IMR-90 (cell line): ENCODE measurements around the gene STX8. TPM values are rescaled to one million over a fixed set of nuclear protein-coding genes. Genes with fewer than 3 reads are reported as not detected.

Source experiments
- ATAC-seq: fragments of 200-7000 bp; cut with Tn5 transposase; 2 replicates; pipeline ENCODE4 v1.9.1; 2020; ENCODE audit warnings: low read depth, mild to moderate bottlenecking, moderate library complexity
- BruUV-seq: library from RNA; stranded (reverse); fragments of 400-500 nt; replicated peaks from 2 replicates; lab custom pipeline; 2021; lab: Mats Ljungman, UMichigan
- CTCF ChIA-PET: fragments of 300-600 bp; formaldehyde crosslinking; extraction: SDS; loops from one replicate; lab custom pipeline; 2021; ENCODE audit warnings: antibody characterized with exemption; lab: Yijun Ruan, JAX
- POLR2A ChIA-PET: fragments of 300-600 bp; sonication (Branson Sonifier 250); formaldehyde crosslinking; loops from one replicate; lab custom pipeline; 2022; ENCODE audit warnings: antibody characterized with exemption; ENCODE audit not compliant: unreplicated experiment; lab: Charles Lee
- DNase-seq: peaks from one replicate; pipeline ENCODE4 v3.0.0; 2013
- H2AFZ ChIP-seq: replicated peaks from 2 replicates; pipeline ENCODE3; 2013; ENCODE audit warnings: low read length, mild to moderate bottlenecking; ENCODE audit not compliant: poor library complexity
- H2AK5ac ChIP-seq: 2 replicates; pipeline ENCODE4 v1.6.1; 2013; ENCODE audit warnings: low read depth, low read length, inconsistent platforms
- H2AK9ac ChIP-seq: replicated peaks from 2 replicates; pipeline ENCODE3; 2013; ENCODE audit warnings: mild to moderate bottlenecking, low read depth, low read length, moderate library complexity; ENCODE audit not compliant: poor library complexity
- H2BK120ac ChIP-seq: 2 replicates; pipeline ENCODE4 v1.6.1; 2013; ENCODE audit warnings: low read depth, low read length, inconsistent platforms
- H2BK15ac ChIP-seq: 3 replicates; pipeline ENCODE4 v1.6.1; 2013; ENCODE audit warnings: low read depth, low read length, inconsistent platforms
- H2BK20ac ChIP-seq: 2 replicates; pipeline ENCODE4 v1.6.1; 2013; ENCODE audit warnings: low read depth, mild to moderate bottlenecking, inconsistent platforms, low read length, moderate library complexity
- H2BK5ac ChIP-seq: 2 replicates; pipeline ENCODE4 v1.6.1; 2013; ENCODE audit warnings: mild to moderate bottlenecking, low read depth, low read length, inconsistent platforms; ENCODE audit not compliant: poor library complexity, severe bottlenecking
- H3K14ac ChIP-seq: replicated peaks from 2 replicates; pipeline ENCODE4 v1.6.1; 2013; ENCODE audit warnings: low read depth, low read length, inconsistent platforms
- H3K18ac ChIP-seq: 2 replicates; pipeline ENCODE4 v1.6.1; 2013; ENCODE audit warnings: low read depth, low read length, control low read depth
- H3K23ac ChIP-seq: 2 replicates; pipeline ENCODE4 v1.6.1; 2013; ENCODE audit warnings: low read depth, low read length, inconsistent platforms
- H3K27ac ChIP-seq: 2 replicates; pipeline ENCODE4 v1.5.1; 2013; ENCODE audit warnings: mild to moderate bottlenecking, control low read depth, low read length; ENCODE audit not compliant: insufficient read depth
- H3K27me3 ChIP-seq: 2 replicates; pipeline ENCODE4 v1.6.1; 2013; ENCODE audit warnings: low read length; ENCODE audit not compliant: control insufficient read depth, insufficient read depth
- H3K36me3 ChIP-seq: 2 replicates; pipeline ENCODE4 v1.6.1; 2013; ENCODE audit warnings: low read length, mixed read lengths; ENCODE audit not compliant: control insufficient read depth, insufficient read depth
- H3K4ac ChIP-seq: 2 replicates; pipeline ENCODE4 v1.6.1; 2013; ENCODE audit warnings: low read depth, low read length, inconsistent platforms
- H3K4me1 ChIP-seq: 2 replicates; pipeline ENCODE4 v1.6.1; 2013; ENCODE audit warnings: low read length, mixed read lengths; ENCODE audit not compliant: control insufficient read depth, insufficient read depth
- H3K4me2 ChIP-seq: 2 replicates; pipeline ENCODE4 v1.6.1; 2013; ENCODE audit warnings: low read depth, mild to moderate bottlenecking, control low read depth, low read length, moderate library complexity
- H3K4me3 ChIP-seq: 2 replicates; pipeline ENCODE4 v1.5.1; 2013; ENCODE audit warnings: low read depth, mild to moderate bottlenecking, control low read depth, low read length, moderate library complexity; ENCODE audit not compliant: insufficient read depth
- H3K56ac ChIP-seq: 2 replicates; pipeline ENCODE4 v1.6.1; 2013; ENCODE audit warnings: low read length, inconsistent platforms; ENCODE audit not compliant: insufficient read depth; ENCODE audit errors: extremely low read depth
- H3K79me1 ChIP-seq, 2 experiments: 2 replicates each; pipeline ENCODE4 v1.6.1; 2013; ENCODE audit warnings: low read length in 2 of 2, inconsistent platforms in 1 of 2, low read depth in 1 of 2
- H3K9ac ChIP-seq: 2 replicates; pipeline ENCODE4 v1.6.1; 2013; ENCODE audit warnings: low read depth, low read length, control low read depth
- H3K9me1 ChIP-seq: 2 replicates; pipeline ENCODE4 v1.6.1; 2013; ENCODE audit warnings: low read length, inconsistent platforms; ENCODE audit not compliant: insufficient read depth
- H3K9me3 ChIP-seq: 2 replicates; pipeline ENCODE4 v1.6.1; 2013; ENCODE audit warnings: low read length; ENCODE audit not compliant: control insufficient read depth, insufficient read depth
- H4K20me1 ChIP-seq: 2 replicates; pipeline ENCODE4 v1.6.1; 2013; ENCODE audit warnings: low read length, inconsistent platforms; ENCODE audit not compliant: insufficient read depth
- H4K5ac ChIP-seq: 2 replicates; pipeline ENCODE4 v1.6.1; 2013; ENCODE audit warnings: mild to moderate bottlenecking, low read depth, low read length, control low read depth
- H4K8ac ChIP-seq, 2 experiments: 2 replicates each; pipeline ENCODE4 v1.6.1; 2013; ENCODE audit warnings: low read depth in 2 of 2, low read length in 2 of 2, control low read depth in 1 of 2, inconsistent platforms in 1 of 2
- H4K91ac ChIP-seq: 2 replicates; pipeline ENCODE4 v1.6.1; 2013; ENCODE audit warnings: low read depth, low read length, inconsistent platforms; ENCODE audit not compliant: insufficient read depth
- BHLHE40 ChIP-seq: fragments of 150-350 bp; IDR thresholded peaks from 2 replicates; pipeline ENCODE4 v1.6.1; 2016; ENCODE audit warnings: mild to moderate bottlenecking, low read depth, low read length
- CHD1 ChIP-seq: IDR thresholded peaks from 2 replicates; pipeline ENCODE4 v1.6.1; 2012; ENCODE audit warnings: low read depth, low read length, improper control_type of control experiment
- CTCF ChIP-seq: conservative IDR thresholded peaks from 2 replicates; pipeline ENCODE4 v1.5.1; 2012; ENCODE audit warnings: mild to moderate bottlenecking, low read depth, low read length, improper control_type of control experiment
- ELK1 ChIP-seq: fragments of 150-350 bp; IDR thresholded peaks from 2 replicates; pipeline ENCODE4 v1.6.1; 2016; ENCODE audit warnings: low read depth, mild to moderate bottlenecking, low read length, moderate library complexity, borderline replicate concordance
- FOS ChIP-seq: fragments of 150-350 bp; IDR thresholded peaks from 2 replicates; pipeline ENCODE4 v1.6.1; 2016; ENCODE audit warnings: low read depth, low read length
- MAFK ChIP-seq: IDR thresholded peaks from 2 replicates; pipeline ENCODE4 v1.6.1; 2012; ENCODE audit warnings: low read depth, low read length, improper control_type of control experiment
- MAZ ChIP-seq: IDR thresholded peaks from 2 replicates; pipeline ENCODE4 v1.6.1; 2012; ENCODE audit warnings: low read depth, mild to moderate bottlenecking, low read length, improper control_type of control experiment, moderate library complexity, borderline replicate concordance
- MXI1 ChIP-seq: IDR thresholded peaks from 2 replicates; pipeline ENCODE4 v1.6.1; 2012; ENCODE audit warnings: low read depth, mild to moderate bottlenecking, low read length, moderate library complexity, borderline replicate concordance
- NFE2L2 ChIP-seq: fragments of 150-350 bp; IDR thresholded peaks from 2 replicates; pipeline ENCODE4 v1.6.1; 2016; ENCODE audit warnings: low read depth, mild to moderate bottlenecking, low read length
- POLR2A ChIP-seq: IDR thresholded peaks from 2 replicates; pipeline ENCODE4 v1.6.1; 2012; ENCODE audit warnings: mild to moderate bottlenecking, low read depth, low read length
- RAD21 ChIP-seq: IDR thresholded peaks from 2 replicates; pipeline ENCODE4 v1.6.1; 2012; ENCODE audit warnings: low read length, improper control_type of control experiment
- RFX5 ChIP-seq: IDR thresholded peaks from 2 replicates; pipeline ENCODE4 v1.8.0; 2012; ENCODE audit warnings: low read depth, mild to moderate bottlenecking, low read length, moderate library complexity
- SMC3 ChIP-seq: fragments of 150-350 bp; IDR thresholded peaks from 2 replicates; pipeline ENCODE4 v1.6.1; 2016; ENCODE audit warnings: low read depth, mild to moderate bottlenecking, antibody characterized with exemption, low read length, moderate library complexity
- USF2 ChIP-seq: fragments of 150-350 bp; IDR thresholded peaks from 2 replicates; pipeline ENCODE4 v1.6.1; 2017; ENCODE audit warnings: mild to moderate bottlenecking, antibody characterized with exemption, low read length, low read depth
- WGBS, 2 experiments: methylation state at CpG; one replicate each; pipeline versions ENCODE4 v1.1.5 to v1.1.7; 2013; ENCODE audit warnings: missing lambda C conversion rate in 2 of 2; ENCODE audit not compliant: insufficient read length in 1 of 2; ENCODE audit errors: extremely low coverage in 2 of 2; 5-methylcytosine and 5-hydroxymethylcytosine counted together
- dilution Hi-C: fragments of 300-500 bp; cut with HindIII; formaldehyde crosslinking; loops from one replicate; pipeline ENCODE4 v1.14.3; 2018; ENCODE audit warnings: low sequenced_read_pairs; ENCODE audit not compliant: unreplicated experiment
- in situ Hi-C: fragments of 300-500 bp; cut with MboI; formaldehyde crosslinking; loops from 3 replicates; pipeline ENCODE4 v1.14.3; 2019; ENCODE audit warnings: low sequenced_read_pairs, inconsistent platforms, mixed read lengths
- intact Hi-C: fragments of 100-400 bp; cut with micrococcal nuclease; formaldehyde crosslinking; loops from 2 replicates; pipeline ENCODE4 v1.10.0; 2022
- polyA plus RNA-seq, 3 experiments: library from polyadenylated mRNA; depleted of rRNA; stranded (reverse); fragments of >200 nt; gene quantifications; 2 replicates each; pipeline ENCODE4 v1.2.3, GENCODE V29; 2012; ENCODE audit warnings: low replicate concordance in 1 of 3
- total RNA-seq: library from RNA; depleted of rRNA; stranded (reverse); fragments of >200 nt; gene quantifications from 2 replicates; pipeline ENCODE4 v1.2.3, GENCODE V29; 2012

The STX8 gene
- total and polyA plus RNA-seq, 2 of the 4 experiments (the other 2 are of a cell fraction) = 26.5 to 47.0 TPM

- H2BK20ac ChIP-seq = no peak overlapping the region
- no peaks in the 10 kb centered on the region for H3K36me3 ChIP-seq
- H2AFZ ChIP-seq = no peak overlapping the region
- H3K14ac ChIP-seq = no peak overlapping the region
- no peak overlapping the region for H2AK9ac ChIP-seq
- H3K4me2 ChIP-seq = no peak overlapping the region
- no peak overlapping the region for H2BK15ac ChIP-seq
- no peak overlapping the region for H4K8ac ChIP-seq
- POLR2A ChIA-PET = no interaction called here
- no peaks in the 10 kb centered on the region for H3K9me3 ChIP-seq
- no peak for TF ChIP-seq CTCF
- TF ChIP-seq MXI1 = no peak
- no peak for TF ChIP-seq CHD1
- TF ChIP-seq MAZ = no peak
- no peak for TF ChIP-seq ELK1
- TF ChIP-seq SMC3 = no peak
- TF ChIP-seq POLR2A = no peak
- TF ChIP-seq RAD21 = no peak
- no peak for TF ChIP-seq MAFK
- no peak for TF ChIP-seq BHLHE40
- no peak for TF ChIP-seq USF2
- TF ChIP-seq RFX5 = no peak
- no peak for TF ChIP-seq FOS
- TF ChIP-seq NFE2L2 = no peak
- no TSS peak for BruUV-seq
- no peak overlapping the region for H4K91ac ChIP-seq
- peaks cover 12% of the 10 kb centered on the region for H3K9me1 ChIP-seq
- H3K4me3 ChIP-seq = no peak overlapping the region
- WGBS, 2 experiments = no CpG with 5 or more reads among the region's 16 CpGs
- no peaks in the 10 kb centered on the region; the same call in 1 of the 2 replicates for H4K20me1 ChIP-seq
- H3K4ac ChIP-seq = no peak overlapping the region
- dilution Hi-C loops (no loop called here), in situ Hi-C loops (no loop called here), intact Hi-C loops (no loop called here)
- CTCF ChIA-PET = no interaction called here
- H3K23ac ChIP-seq = no peak overlapping the region
- no peaks in the 10 kb centered on the region for H3K27me3 ChIP-seq
- no peak overlapping the region; the same call in 1 of the 2 replicates for H3K56ac ChIP-seq
- H2AK5ac ChIP-seq = no peak overlapping the region
- no peak overlapping the region for H4K5ac ChIP-seq
- H3K4me1 ChIP-seq = peaks cover 27% of the 10 kb centered on the region
- no peak overlapping the region; the same call in 1 of the 2 replicates for H3K18ac ChIP-seq
- no peak for DNase-seq
- H3K9ac ChIP-seq = no peak overlapping the region
- no peak overlapping the region for H2BK5ac ChIP-seq
- no peak for ATAC-seq
- no peaks in the 10 kb centered on the region for H3K79me1 ChIP-seq
- no peak overlapping the region for H3K27ac ChIP-seq
- H2BK120ac ChIP-seq = no peak overlapping the region
These were observed 333.1 kb downstream of the STX8 start for GRCh38 chr17:9242497-9242881.
